SK-N-SH treated with all-trans-retinoic acid at 6 μM for 48 hours (cell line): Measurements from ENCODE around the gene NOS3.

Experiments
- TOX ChIP-seq: fragments of 250-450 bp; sonication (Bioruptor Pico); IDR thresholded peaks from 2 replicates; pipeline ENCODE4 v1.8.0; 2021; ENCODE audit warnings: mild to moderate bottlenecking, moderate library complexity, borderline replicate concordance
- ZFP3 ChIP-seq: fragments of 250-450 bp; sonication (Bioruptor Pico); IDR thresholded peaks from 2 replicates; pipeline ENCODE4 v1.5.0; 2020; ENCODE audit warnings: mild to moderate bottlenecking, moderate library complexity
- TF ChIP-seq, protein P1 (sequence below): fragments of 250-450 bp; sonication (Bioruptor Pico); IDR thresholded peaks from 2 replicates; pipeline ENCODE4 v1.8.0; 2020; ENCODE audit warnings: mild to moderate bottlenecking, moderate library complexity, borderline replicate concordance

DNA sequence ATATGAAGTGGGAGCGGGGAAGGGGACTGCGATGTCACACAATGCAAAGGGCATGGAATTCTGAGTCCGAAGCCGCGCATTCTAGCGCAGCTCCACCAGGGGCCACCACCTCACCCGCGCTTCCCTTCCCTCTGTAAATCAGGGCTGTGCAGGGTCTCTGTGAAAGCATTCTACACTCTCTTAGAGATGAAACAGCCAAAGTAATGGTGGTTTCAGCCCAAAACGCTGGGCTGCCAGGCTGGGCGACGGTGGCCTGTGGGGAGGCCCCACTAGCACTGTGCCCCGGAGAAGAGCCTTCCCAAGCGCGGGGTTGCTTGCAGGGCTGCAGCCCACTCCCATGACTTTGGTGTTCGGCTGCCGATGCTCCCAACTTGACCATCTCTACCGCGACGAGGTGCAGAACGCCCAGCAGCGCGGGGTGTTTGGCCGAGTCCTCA is 22.1 kb downstream of the NOS3 start:
- no peak for TF ChIP-seq TOX (CRISPR knock-in tag)
- TF ChIP-seq, protein P1, sequence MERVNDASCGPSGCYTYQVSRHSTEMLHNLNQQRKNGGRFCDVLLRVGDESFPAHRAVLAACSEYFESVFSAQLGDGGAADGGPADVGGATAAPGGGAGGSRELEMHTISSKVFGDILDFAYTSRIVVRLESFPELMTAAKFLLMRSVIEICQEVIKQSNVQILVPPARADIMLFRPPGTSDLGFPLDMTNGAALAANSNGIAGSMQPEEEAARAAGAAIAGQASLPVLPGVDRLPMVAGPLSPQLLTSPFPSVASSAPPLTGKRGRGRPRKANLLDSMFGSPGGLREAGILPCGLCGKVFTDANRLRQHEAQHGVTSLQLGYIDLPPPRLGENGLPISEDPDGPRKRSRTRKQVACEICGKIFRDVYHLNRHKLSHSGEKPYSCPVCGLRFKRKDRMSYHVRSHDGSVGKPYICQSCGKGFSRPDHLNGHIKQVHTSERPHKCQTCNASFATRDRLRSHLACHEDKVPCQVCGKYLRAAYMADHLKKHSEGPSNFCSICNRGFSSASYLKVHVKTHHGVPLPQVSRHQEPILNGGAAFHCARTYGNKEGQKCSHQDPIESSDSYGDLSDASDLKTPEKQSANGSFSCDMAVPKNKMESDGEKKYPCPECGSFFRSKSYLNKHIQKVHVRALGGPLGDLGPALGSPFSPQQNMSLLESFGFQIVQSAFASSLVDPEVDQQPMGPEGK (CRISPR knock-in tag) = no peak
- TF ChIP-seq ZFP3 (CRISPR knock-in tag) = no peak
